Endometrium (tissue), 2 donors: Measurements from ENCODE around the gene CBX2.

Experiments used
- FAIRE-seq: peaks from 2 replicates; lab custom pipeline; 2012; peaks lifted over from hg19 to GRCh38; lab: Jason Lieb, UNC
- donor health status: control.
- donor health status: control.

Gene CBX2

GRCh38 chr17:79829457-79829856 is 51.5 kb downstream of the CBX2 start:
- FAIRE-seq: no peak

GRCh38 chr17:79830303-79830702 is 52.4 kb downstream of the CBX2 start:
- no peak for FAIRE-seq

- no peak for FAIRE-seq
These were observed 52.9 kb downstream of the CBX2 start for GRCh38 chr17:79830763-79831264.

GRCh38 chr17:79831265-79832217 is 53.6 kb downstream of the CBX2 start:
- FAIRE-seq: no peak

- FAIRE-seq: no peak
These were observed 54.5 kb downstream of the CBX2 start for GRCh38 chr17:79832218-79833109.

- no peak for FAIRE-seq
These were observed 55.1 kb downstream of the CBX2 start for GRCh38 chr17:79833110-79833450.

- FAIRE-seq: no peak
These were observed 56.0 kb downstream of the CBX2 start for GRCh38 chr17:79833744-79834564.

- FAIRE-seq: no peak
These were observed 56.9 kb downstream of the CBX2 start for GRCh38 chr17:79834565-79835469.

GRCh38 chr17:79835470-79835899 is 57.5 kb downstream of the CBX2 start:
- no peak for FAIRE-seq

- no peak for FAIRE-seq
These were observed 58.1 kb downstream of the CBX2 start for GRCh38 chr17:79835953-79836509.

- no peak for FAIRE-seq
These were observed 58.6 kb downstream of the CBX2 start for GRCh38 chr17:79836510-79836971.

GRCh38 chr17:79836972-79837887 is 59.3 kb downstream of the CBX2 start:
- FAIRE-seq: no peak
